ENCODE measurements around the gene MYO16.
A peak's percentile ranks its signal among the peaks of the same experiment; 100 is the strongest.

Gene MYO16

GRCh38 chr13:109144693-109145437, 515.5 kb downstream of the MYO16 start:
- no peak for ATAC-seq
- Mint-ChIP-seq H3K27ac (no peak overlapping the region), H3K4me3 (no peak overlapping the region), H3K4me1 (no peaks in the 10 kb centered on the region), H3K27me3 (peaks cover 37% of the 10 kb centered on the region), H3K9me3 (no peaks in the 10 kb centered on the region)
- no peak for DNase-seq

GRCh38 chr13:109145631-109146030, 516.2 kb downstream of the MYO16 start:
- no peak overlapping the region for H3K4me3 Mint-ChIP-seq
- no peaks in the 10 kb centered on the region for H3K4me1 Mint-ChIP-seq
- H3K27ac Mint-ChIP-seq = no peak overlapping the region
- ATAC-seq (peak; percentile 70), DNase-seq (no peak)
- no peaks in the 10 kb centered on the region for H3K9me3 Mint-ChIP-seq
- H3K27me3 Mint-ChIP-seq = peaks cover 34% of the 10 kb centered on the region

- H3K4me1 Mint-ChIP-seq = no peaks in the 10 kb centered on the region
- H3K9me3 Mint-ChIP-seq = no peaks in the 10 kb centered on the region
- DNase-seq (no peak), ATAC-seq (no peak)
- no peak overlapping the region for H3K4me3 Mint-ChIP-seq
- H3K27me3 Mint-ChIP-seq = peaks cover 27% of the 10 kb centered on the region
- H3K27ac Mint-ChIP-seq = no peak overlapping the region
These were observed 517.0 kb downstream of the MYO16 start for GRCh38 chr13:109146393-109146792.

GRCh38 chr13:109146912-109147647, 517.7 kb downstream of the MYO16 start:
- Mint-ChIP-seq H3K27me3 (peaks cover 20% of the 10 kb centered on the region), H3K4me1 (no peaks in the 10 kb centered on the region), H3K27ac (no peak overlapping the region), H3K9me3 (no peaks in the 10 kb centered on the region), H3K4me3 (no peak overlapping the region)
- DNase-seq (no peak), ATAC-seq (no peak)

- Mint-ChIP-seq H3K4me3 (no peak overlapping the region), H3K9me3 (no peaks in the 10 kb centered on the region), H3K27ac (no peak overlapping the region), H3K4me1 (no peaks in the 10 kb centered on the region), H3K27me3 (peaks cover 9% of the 10 kb centered on the region)
- ATAC-seq = no peak
- DNase-seq = no peak
These were observed 518.8 kb downstream of the MYO16 start for GRCh38 chr13:109148243-109148642.

GRCh38 chr13:109150696-109151095, 521.3 kb downstream of the MYO16 start:
- H3K9me3 Mint-ChIP-seq = no peaks in the 10 kb centered on the region
- H3K27ac Mint-ChIP-seq = no peak overlapping the region
- H3K27me3 Mint-ChIP-seq = peaks cover 26% of the 10 kb centered on the region
- no peak for ATAC-seq
- H3K4me1 Mint-ChIP-seq = no peaks in the 10 kb centered on the region
- H3K4me3 Mint-ChIP-seq = no peak overlapping the region
- DNase-seq = no peak

- H3K9me3 Mint-ChIP-seq = no peaks in the 10 kb centered on the region
- peaks cover 29% of the 10 kb centered on the region for H3K27me3 Mint-ChIP-seq
- DNase-seq (no peak), ATAC-seq (no peak)
- no peak overlapping the region for H3K27ac Mint-ChIP-seq
- H3K4me3 Mint-ChIP-seq = no peak overlapping the region
- no peaks in the 10 kb centered on the region for H3K4me1 Mint-ChIP-seq
These were observed 521.8 kb downstream of the MYO16 start for GRCh38 chr13:109151255-109151654.

GRCh38 chr13:109151696-109152095, 522.3 kb downstream of the MYO16 start:
- no peak for DNase-seq
- no peak for ATAC-seq
- Mint-ChIP-seq H3K27ac (no peak overlapping the region), H3K4me1 (no peaks in the 10 kb centered on the region), H3K9me3 (no peaks in the 10 kb centered on the region), H3K4me3 (no peak overlapping the region), H3K27me3 (peaks cover 33% of the 10 kb centered on the region)

GRCh38 chr13:109152311-109152820, 523.0 kb downstream of the MYO16 start:
- no peak for ATAC-seq
- Mint-ChIP-seq H3K27ac (no peak overlapping the region), H3K27me3 (peaks cover 40% of the 10 kb centered on the region), H3K9me3 (no peaks in the 10 kb centered on the region), H3K4me1 (no peaks in the 10 kb centered on the region), H3K4me3 (no peak overlapping the region)
- no peak for DNase-seq

- Mint-ChIP-seq H3K9me3 (no peaks in the 10 kb centered on the region), H3K27me3 (peaks cover 46% of the 10 kb centered on the region), H3K27ac (no peak overlapping the region), H3K4me3 (no peak overlapping the region), H3K4me1 (no peaks in the 10 kb centered on the region)
- DNase-seq = no peak
- ATAC-seq = no peak
These were observed 523.5 kb downstream of the MYO16 start for GRCh38 chr13:109152941-109153340.

GRCh38 chr13:109154146-109154545, 524.7 kb downstream of the MYO16 start:
- ATAC-seq = no peak
- DNase-seq = no peak
- Mint-ChIP-seq H3K4me3 (no peak overlapping the region), H3K4me1 (no peaks in the 10 kb centered on the region), H3K9me3 (no peaks in the 10 kb centered on the region), H3K27ac (no peak overlapping the region), H3K27me3 (peaks cover 52% of the 10 kb centered on the region)

GRCh38 chr13:109154546-109154945, 525.1 kb downstream of the MYO16 start:
- no peak overlapping the region for H3K4me3 Mint-ChIP-seq
- peaks cover 52% of the 10 kb centered on the region for H3K27me3 Mint-ChIP-seq
- no peaks in the 10 kb centered on the region for H3K4me1 Mint-ChIP-seq
- ATAC-seq (no peak), DNase-seq (no peak)
- no peak overlapping the region for H3K27ac Mint-ChIP-seq
- no peaks in the 10 kb centered on the region for H3K9me3 Mint-ChIP-seq

GRCh38 chr13:109154966-109155761, 525.8 kb downstream of the MYO16 start:
- ATAC-seq (no peak), DNase-seq (no peak)
- H3K4me1 Mint-ChIP-seq = no peaks in the 10 kb centered on the region
- H3K4me3 Mint-ChIP-seq = no peak overlapping the region
- no peak overlapping the region for H3K27ac Mint-ChIP-seq
- H3K9me3 Mint-ChIP-seq = no peaks in the 10 kb centered on the region
- H3K27me3 Mint-ChIP-seq = peaks cover 51% of the 10 kb centered on the region

- peaks cover 61% of the 10 kb centered on the region for H3K27me3 Mint-ChIP-seq
- H3K4me1 Mint-ChIP-seq = no peaks in the 10 kb centered on the region
- no peaks in the 10 kb centered on the region for H3K9me3 Mint-ChIP-seq
- DNase-seq (no peak), ATAC-seq (no peak)
- H3K4me3 Mint-ChIP-seq = no peak overlapping the region
- H3K27ac Mint-ChIP-seq = no peak overlapping the region
These were observed 526.9 kb downstream of the MYO16 start for GRCh38 chr13:109156181-109156935.

GRCh38 chr13:109157275-109157674, 527.9 kb downstream of the MYO16 start:
- no peak for ATAC-seq
- no peaks in the 10 kb centered on the region for H3K9me3 Mint-ChIP-seq
- no peak overlapping the region for H3K4me3 Mint-ChIP-seq
- no peak for DNase-seq
- H3K27ac Mint-ChIP-seq = peak overlapping the region in 1 of 2 donors; percentile 42
- H3K27me3 Mint-ChIP-seq = peaks cover 61% of the 10 kb centered on the region
- H3K4me1 Mint-ChIP-seq = peaks cover 7% of the 10 kb centered on the region

Measured in stimulated activated naive CD8-positive, alpha-beta T cell treated with anti-CD3 and anti-CD28 coated beads, Interleukin-15, amount 100 ng/mL, for 72 hours (primary cell).